ENCODE data around the gene ZNF236.

DNA sequence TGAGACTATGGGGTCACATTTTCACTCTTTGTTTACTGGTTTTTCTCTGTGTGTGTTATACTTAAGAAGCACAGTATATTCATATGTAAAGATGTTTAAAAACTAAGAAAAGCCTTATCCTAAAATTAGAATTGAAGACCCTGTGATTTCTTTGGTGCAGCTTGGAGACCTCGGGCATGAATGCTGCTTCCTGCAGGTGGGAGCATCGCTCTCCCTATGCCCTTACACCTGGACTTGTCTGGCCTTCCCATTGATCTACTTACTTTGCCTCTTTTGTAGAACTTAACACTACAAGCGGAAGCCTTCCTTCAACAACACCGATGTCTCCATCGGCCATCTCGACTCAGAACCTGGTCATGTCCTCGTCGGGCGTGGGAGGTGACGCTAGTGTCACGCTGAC lies 114.5 kb downstream of the ZNF236 start:
- TF ChIP-seq, protein P1, sequence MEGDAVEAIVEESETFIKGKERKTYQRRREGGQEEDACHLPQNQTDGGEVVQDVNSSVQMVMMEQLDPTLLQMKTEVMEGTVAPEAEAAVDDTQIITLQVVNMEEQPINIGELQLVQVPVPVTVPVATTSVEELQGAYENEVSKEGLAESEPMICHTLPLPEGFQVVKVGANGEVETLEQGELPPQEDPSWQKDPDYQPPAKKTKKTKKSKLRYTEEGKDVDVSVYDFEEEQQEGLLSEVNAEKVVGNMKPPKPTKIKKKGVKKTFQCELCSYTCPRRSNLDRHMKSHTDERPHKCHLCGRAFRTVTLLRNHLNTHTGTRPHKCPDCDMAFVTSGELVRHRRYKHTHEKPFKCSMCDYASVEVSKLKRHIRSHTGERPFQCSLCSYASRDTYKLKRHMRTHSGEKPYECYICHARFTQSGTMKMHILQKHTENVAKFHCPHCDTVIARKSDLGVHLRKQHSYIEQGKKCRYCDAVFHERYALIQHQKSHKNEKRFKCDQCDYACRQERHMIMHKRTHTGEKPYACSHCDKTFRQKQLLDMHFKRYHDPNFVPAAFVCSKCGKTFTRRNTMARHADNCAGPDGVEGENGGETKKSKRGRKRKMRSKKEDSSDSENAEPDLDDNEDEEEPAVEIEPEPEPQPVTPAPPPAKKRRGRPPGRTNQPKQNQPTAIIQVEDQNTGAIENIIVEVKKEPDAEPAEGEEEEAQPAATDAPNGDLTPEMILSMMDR (IDR thresholded peaks at IDR 0.05) = no peak
- no peak for TF ChIP-seq EZH2phosphoT487 (IDR thresholded peaks at IDR 0.05)

Measured in neural progenitor cell (in vitro differentiated cells).